Measurements from ENCODE around the gene SLC1A7. TPM values are rescaled to one million over a fixed set of nuclear protein-coding genes. Genes with fewer than 3 reads are reported as not detected.

The SLC1A7 gene
- total and polyA plus RNA-seq, 2 experiments from 2014 or later, result not detected

DNA sequence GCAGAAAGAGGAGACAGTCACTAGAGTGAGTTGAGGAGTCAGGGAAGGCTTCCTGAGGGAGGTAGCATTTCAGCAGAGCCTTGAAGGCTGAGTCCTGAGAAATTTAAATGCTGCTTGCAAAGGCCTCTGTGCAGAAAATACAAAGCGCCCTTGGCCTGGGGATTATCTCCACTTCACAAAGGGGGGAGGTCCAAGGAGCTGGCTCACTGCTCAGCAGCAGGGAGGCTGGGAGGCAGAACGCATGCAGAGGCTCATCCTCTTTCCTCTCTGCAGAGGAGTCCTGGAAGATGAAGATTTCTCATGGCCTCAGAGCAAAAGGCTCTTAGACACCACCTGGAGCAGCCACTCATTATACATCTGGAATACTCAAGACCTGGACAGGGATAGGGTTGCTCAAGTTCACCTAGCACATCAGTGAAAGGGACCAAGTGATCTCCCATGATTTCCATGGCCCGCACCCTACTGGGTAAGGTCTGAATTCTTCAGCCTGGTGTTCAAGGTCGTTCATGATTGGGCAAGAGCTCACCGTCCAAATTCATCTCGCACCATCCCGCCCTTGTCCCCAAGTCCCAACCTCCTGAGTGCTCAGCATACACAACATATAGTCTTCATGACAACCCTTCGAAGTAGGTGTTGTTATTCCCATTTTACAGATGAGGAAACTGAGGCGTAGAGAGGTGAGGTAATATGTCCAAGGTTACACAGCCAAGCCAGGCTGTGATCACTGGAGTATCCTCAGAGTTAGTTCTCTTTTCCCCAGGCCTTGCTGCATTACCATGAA, 9.0 kb downstream of the SLC1A7 start:
- no peaks in the 10 kb centered on the region for H3K27me3 ChIP-seq
- no peaks in the 10 kb centered on the region for H3K36me3 ChIP-seq
- no peak for DNase-seq (ENCODE audit: low read depth in 1 of 2, low spot score in 1 of 2)
- TF ChIP-seq, protein P1, sequence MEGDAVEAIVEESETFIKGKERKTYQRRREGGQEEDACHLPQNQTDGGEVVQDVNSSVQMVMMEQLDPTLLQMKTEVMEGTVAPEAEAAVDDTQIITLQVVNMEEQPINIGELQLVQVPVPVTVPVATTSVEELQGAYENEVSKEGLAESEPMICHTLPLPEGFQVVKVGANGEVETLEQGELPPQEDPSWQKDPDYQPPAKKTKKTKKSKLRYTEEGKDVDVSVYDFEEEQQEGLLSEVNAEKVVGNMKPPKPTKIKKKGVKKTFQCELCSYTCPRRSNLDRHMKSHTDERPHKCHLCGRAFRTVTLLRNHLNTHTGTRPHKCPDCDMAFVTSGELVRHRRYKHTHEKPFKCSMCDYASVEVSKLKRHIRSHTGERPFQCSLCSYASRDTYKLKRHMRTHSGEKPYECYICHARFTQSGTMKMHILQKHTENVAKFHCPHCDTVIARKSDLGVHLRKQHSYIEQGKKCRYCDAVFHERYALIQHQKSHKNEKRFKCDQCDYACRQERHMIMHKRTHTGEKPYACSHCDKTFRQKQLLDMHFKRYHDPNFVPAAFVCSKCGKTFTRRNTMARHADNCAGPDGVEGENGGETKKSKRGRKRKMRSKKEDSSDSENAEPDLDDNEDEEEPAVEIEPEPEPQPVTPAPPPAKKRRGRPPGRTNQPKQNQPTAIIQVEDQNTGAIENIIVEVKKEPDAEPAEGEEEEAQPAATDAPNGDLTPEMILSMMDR (IDR thresholded peaks at IDR 0.05; ENCODE audit: low read depth, low read length), result no peak
- no peak overlapping the region for H3K27ac ChIP-seq
- H3K4me3 ChIP-seq, result no peak overlapping the region
- H3K9me3 ChIP-seq (ENCODE audit: low read depth), result no peaks in the 10 kb centered on the region
- peaks cover 5% of the 10 kb centered on the region for H3K4me1 ChIP-seq (ENCODE audit: low read depth)

DNA sequence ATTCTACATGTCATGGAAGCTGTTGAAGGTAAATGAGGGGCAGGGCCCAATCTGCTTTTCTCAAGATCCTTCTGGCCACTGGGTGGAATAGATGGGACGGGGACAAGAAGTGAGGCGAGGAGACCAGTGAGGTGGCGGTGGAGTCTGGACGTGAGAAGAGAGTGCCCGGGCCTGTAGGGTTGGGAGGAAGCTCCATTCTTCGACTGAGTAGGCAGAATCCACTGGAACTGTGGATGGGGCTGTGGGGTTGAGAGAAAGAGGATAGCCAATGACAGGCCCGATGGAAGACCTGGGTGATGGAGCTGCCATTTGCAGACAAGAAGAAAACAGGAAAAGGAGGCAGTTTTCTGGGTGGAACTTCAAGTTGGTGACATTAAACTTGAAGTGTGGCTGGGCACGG, 10.3 kb downstream of the SLC1A7 start:
- Histone ChIP-seq H3K4me3 (no peak overlapping the region), H3K9me3 (ENCODE audit: low read depth) (no peaks in the 10 kb centered on the region), H3K36me3 (no peaks in the 10 kb centered on the region), H3K27me3 (no peaks in the 10 kb centered on the region), H3K27ac (no peak overlapping the region), H3K4me1 (ENCODE audit: low read depth) (peaks cover 5% of the 10 kb centered on the region)
- TF ChIP-seq, protein P1 (IDR thresholded peaks at IDR 0.05; ENCODE audit: low read depth, low read length), result no peak
- no peak for DNase-seq (ENCODE audit: low read depth in 1 of 2, low spot score in 1 of 2)

DNA sequence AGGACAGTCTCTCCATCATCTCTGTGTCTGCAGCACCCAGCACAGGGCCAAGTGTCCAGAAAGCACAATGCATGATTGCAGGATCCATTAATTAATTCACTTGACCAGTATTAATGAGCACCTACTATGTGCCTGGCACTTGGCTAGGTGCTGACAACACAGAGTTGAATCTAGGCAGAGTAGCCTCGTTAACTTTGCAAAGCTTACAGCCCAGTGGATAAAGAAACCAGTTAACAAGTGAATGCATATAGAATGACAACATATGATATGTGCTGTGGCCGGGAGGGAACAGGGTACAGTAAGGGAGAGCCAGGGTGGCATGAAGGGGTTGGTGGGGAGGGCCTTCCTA, 10.9 kb downstream of the SLC1A7 start:
- no peak overlapping the region for H3K4me3 ChIP-seq
- H3K27me3 ChIP-seq, result no peaks in the 10 kb centered on the region
- peaks cover 5% of the 10 kb centered on the region for H3K4me1 ChIP-seq (ENCODE audit: low read depth)
- TF ChIP-seq, protein P1 (IDR thresholded peaks at IDR 0.05; ENCODE audit: low read depth, low read length), result no peak
- no peaks in the 10 kb centered on the region for H3K9me3 ChIP-seq (ENCODE audit: low read depth)
- H3K27ac ChIP-seq, result no peak overlapping the region
- DNase-seq (ENCODE audit: low read depth in 1 of 2, low spot score in 1 of 2), result no peak
- H3K36me3 ChIP-seq, result no peaks in the 10 kb centered on the region

- no peak overlapping the region for H3K27ac ChIP-seq
- no peaks in the 10 kb centered on the region for H3K36me3 ChIP-seq
- no peak for DNase-seq (ENCODE audit: low read depth in 1 of 2, low spot score in 1 of 2)
These were observed 11.4 kb downstream of the SLC1A7 start for GRCh38 chr1:53130878-53131589.

GRCh38 chr1:53130598-53130877, 11.9 kb downstream of the SLC1A7 start:
- no peak for DNase-seq (ENCODE audit: low read depth in 1 of 2, low spot score in 1 of 2)

More at GRCh38 chr1:53130878-53131589, 11.4 kb downstream of the SLC1A7 start:
- TF ChIP-seq, protein P1 (IDR thresholded peaks at IDR 0.05; ENCODE audit: low read depth, low read length), result no peak
- H3K4me3 ChIP-seq, result no peak overlapping the region
- H3K9me3 ChIP-seq (ENCODE audit: low read depth), result no peaks in the 10 kb centered on the region
- H3K27me3 ChIP-seq, result no peaks in the 10 kb centered on the region
- H3K4me1 ChIP-seq (ENCODE audit: low read depth), result peaks cover 5% of the 10 kb centered on the region

More at GRCh38 chr1:53130598-53130877, 11.9 kb downstream of the SLC1A7 start:
- no peaks in the 10 kb centered on the region for H3K27me3 ChIP-seq
- no peaks in the 10 kb centered on the region for H3K36me3 ChIP-seq
- no peak overlapping the region for H3K27ac ChIP-seq
- no peaks in the 10 kb centered on the region for H3K9me3 ChIP-seq (ENCODE audit: low read depth)
- peaks cover 5% of the 10 kb centered on the region for H3K4me1 ChIP-seq (ENCODE audit: low read depth)
- TF ChIP-seq, protein P1 (IDR thresholded peaks at IDR 0.05; ENCODE audit: low read depth, low read length), result no peak
- H3K4me3 ChIP-seq, result no peak overlapping the region

Measured in cardiac muscle cell (in vitro differentiated cells and primary cell).